B cell (primary cell): Measurements from ENCODE around the gene BTLA. TPM values are rescaled to one million over a fixed set of nuclear protein-coding genes. Genes with fewer than 3 reads are reported as not detected.

Experiments
- ATAC-seq: fragments of 200-7000 bp; cut with Tn5 transposase; one replicate; pipeline ENCODE4 v1.10.0; 2021; ENCODE audit warnings: low read depth, mild to moderate bottlenecking, moderate number of reproducible peaks, moderate library complexity
- CTCF ChIA-PET: fragments of 350-600 bp; sonication (Branson Sonifier 250); formaldehyde crosslinking; loops from one replicate; lab custom pipeline; 2021; ENCODE audit warnings: antibody characterized with exemption, inconsistent platforms; lab: Charles Lee
- POLR2A ChIA-PET: fragments of 350-600 bp; sonication (Branson Sonifier 250); formaldehyde crosslinking; loops from one replicate; lab custom pipeline; 2021; ENCODE audit warnings: antibody characterized with exemption; lab: Charles Lee
- DNase-seq: peaks from one replicate; pipeline ENCODE4 v3.0.0; 2013
- H2AFZ ChIP-seq: 2 replicates; pipeline ENCODE4 v1.6.1; 2012; ENCODE audit warnings: mild to moderate bottlenecking, low read depth, low read length; ENCODE audit not compliant: insufficient read depth, poor library complexity, severe bottlenecking
- H3K27ac ChIP-seq, 2 donors: 1 replicate in 1 of 2; 2 replicates in 1 of 2; pipeline ENCODE4 v1.5.1; 2012 to 2013; ENCODE audit warnings: low read length in 2 of 2, mild to moderate bottlenecking in 2 of 2, moderate library complexity in 1 of 2
- H3K27me3 ChIP-seq, 4 experiments: fragments of 200-600 bp in 1 of 4; sonication (generic) in 1 of 4; replicated peaks in 1 of 4; 1 replicate in 2 of 4; 2 replicates in 2 of 4; pipeline versions ENCODE4 v1.6.1 to v1.7.0; 2013 to 2016; ENCODE audit warnings: low read length in 3 of 4, mild to moderate bottlenecking in 2 of 4, mixed read lengths in 1 of 4, moderate library complexity in 1 of 4; ENCODE audit not compliant: insufficient read depth in 4 of 4, control insufficient read depth in 3 of 4; ENCODE audit errors: control extremely low read depth in 1 of 4
- H3K36me3 ChIP-seq, 2 experiments: replicated peaks in 1 of 2; 1 replicate in 1 of 2; 2 replicates in 1 of 2; pipeline versions ENCODE4 v1.6.1 to v1.7.1; 2013; ENCODE audit warnings: low read length in 1 of 2; ENCODE audit not compliant: insufficient read depth in 2 of 2, control insufficient read depth in 1 of 2; ENCODE audit errors: control extremely low read depth in 1 of 2, extremely low read depth in 1 of 2
- H3K4me1 ChIP-seq, 2 donors: fragments of 200-600 bp in 1 of 2; sonication (generic) in 1 of 2; 1 replicate in 1 of 2; 2 replicates in 1 of 2; pipeline versions ENCODE4 v1.5.1 to v1.6.1; 2013 to 2017; ENCODE audit warnings: low read length in 2 of 2; ENCODE audit not compliant: control insufficient read depth in 2 of 2, insufficient read depth in 2 of 2
- H3K4me2 ChIP-seq: replicated peaks from 2 replicates; pipeline ENCODE3; 2012; ENCODE audit warnings: mild to moderate bottlenecking, low read depth, low read length; ENCODE audit not compliant: poor library complexity, severe bottlenecking
- H3K4me3 ChIP-seq, 5 experiments: fragments of 200-600 bp in 1 of 5; sonication (generic) in 1 of 5; 1 replicate in 3 of 5; 2 replicates in 2 of 5; pipeline versions ENCODE4 v1.5.1 to v1.7.0; 2011 to 2016; ENCODE audit warnings: low read length in 4 of 5, mild to moderate bottlenecking in 4 of 5, low read depth in 2 of 5, control low read depth in 1 of 5, moderate library complexity in 1 of 5; ENCODE audit not compliant: insufficient read depth in 1 of 5; ENCODE audit errors: control extremely low read depth in 1 of 5, extremely low read depth in 1 of 5
- H3K79me2 ChIP-seq: fragments of 200-600 bp; sonication (generic); one replicate; pipeline ENCODE4 v1.6.0; 2016; ENCODE audit warnings: low read length; ENCODE audit not compliant: control insufficient read depth, insufficient read depth
- H3K9ac ChIP-seq: fragments of 200-600 bp; sonication (generic); 2 replicates; pipeline ENCODE4 v1.6.1; 2017; ENCODE audit warnings: mild to moderate bottlenecking, low read length, moderate library complexity
- H3K9me3 ChIP-seq, 3 donors: one replicate each; pipeline versions ENCODE4 v1.6.1 to v1.7.1; 2013; ENCODE audit warnings: low read length in 2 of 3; ENCODE audit not compliant: control insufficient read depth in 2 of 3, insufficient read depth in 1 of 3; ENCODE audit errors: control extremely low read depth in 1 of 3
- H4K20me1 ChIP-seq: 2 replicates; pipeline ENCODE4 v1.6.0; 2012; ENCODE audit warnings: mild to moderate bottlenecking, low read length; ENCODE audit not compliant: insufficient read depth, control insufficient read depth, poor library complexity, severe bottlenecking
- H3K27ac Mint-ChIP-seq: one replicate; pipeline ENCODE4 v1.8.0; 2021; ENCODE audit warnings: mixed read lengths
- H3K27me3 Mint-ChIP-seq: one replicate; pipeline ENCODE4 v1.8.0; 2021; ENCODE audit warnings: mixed read lengths
- H3K4me1 Mint-ChIP-seq: one replicate; pipeline ENCODE4 v1.8.0; 2021; ENCODE audit warnings: mixed read lengths
- H3K4me3 Mint-ChIP-seq: one replicate; pipeline ENCODE4 v1.8.0; 2021; ENCODE audit warnings: mixed read lengths
- H3K9me3 Mint-ChIP-seq: one replicate; pipeline ENCODE4 v1.8.0; 2022; ENCODE audit warnings: mixed read lengths; ENCODE audit not compliant: insufficient read depth
- CTCF ChIP-seq: fragments of 200-600 bp; IDR thresholded peaks from one replicate; pipeline ENCODE4 v1.8.0; 2022; ENCODE audit warnings: antibody characterized with exemption, mild to moderate bottlenecking
- EZH2 ChIP-seq: IDR thresholded peaks from 2 replicates; pipeline ENCODE4 v1.6.1; 2012; ENCODE audit warnings: borderline replicate concordance, low read depth, mild to moderate bottlenecking, moderate library complexity, low read length; ENCODE audit not compliant: insufficient read depth, poor library complexity, severe bottlenecking
- WGBS: methylation state at CpG from one replicate; pipeline ENCODE4 v1.1.5; 2013; ENCODE audit warnings: missing lambda C conversion rate; ENCODE audit not compliant: insufficient coverage; 5-methylcytosine and 5-hydroxymethylcytosine counted together
- intact Hi-C: fragments of 100-400 bp; cut with micrococcal nuclease; formaldehyde crosslinking; loops from one replicate; pipeline ENCODE4 v1.10.0; 2022
- polyA plus RNA-seq: library from polyadenylated mRNA; depleted of rRNA; stranded (reverse); fragments of >200 nt; gene quantifications from 2 replicates; pipeline ENCODE4 v1.2.3, GENCODE V29; 2012
- total RNA-seq, 2 donors: library from RNA; stranded (reverse); fragments of 120-200 nt in 1 of 2; gene quantifications; 1 replicate in 1 of 2; 2 replicates in 1 of 2; pipeline versions ENCODE4 v1.2.3 to v1.2.4, GENCODE V29; 2013 to 2022

The BTLA gene
- total and polyA plus RNA-seq, 2 donors (not counting 1 experiment from before 2014, with no cell fraction given) = 75.7 to 101 TPM

DNA sequence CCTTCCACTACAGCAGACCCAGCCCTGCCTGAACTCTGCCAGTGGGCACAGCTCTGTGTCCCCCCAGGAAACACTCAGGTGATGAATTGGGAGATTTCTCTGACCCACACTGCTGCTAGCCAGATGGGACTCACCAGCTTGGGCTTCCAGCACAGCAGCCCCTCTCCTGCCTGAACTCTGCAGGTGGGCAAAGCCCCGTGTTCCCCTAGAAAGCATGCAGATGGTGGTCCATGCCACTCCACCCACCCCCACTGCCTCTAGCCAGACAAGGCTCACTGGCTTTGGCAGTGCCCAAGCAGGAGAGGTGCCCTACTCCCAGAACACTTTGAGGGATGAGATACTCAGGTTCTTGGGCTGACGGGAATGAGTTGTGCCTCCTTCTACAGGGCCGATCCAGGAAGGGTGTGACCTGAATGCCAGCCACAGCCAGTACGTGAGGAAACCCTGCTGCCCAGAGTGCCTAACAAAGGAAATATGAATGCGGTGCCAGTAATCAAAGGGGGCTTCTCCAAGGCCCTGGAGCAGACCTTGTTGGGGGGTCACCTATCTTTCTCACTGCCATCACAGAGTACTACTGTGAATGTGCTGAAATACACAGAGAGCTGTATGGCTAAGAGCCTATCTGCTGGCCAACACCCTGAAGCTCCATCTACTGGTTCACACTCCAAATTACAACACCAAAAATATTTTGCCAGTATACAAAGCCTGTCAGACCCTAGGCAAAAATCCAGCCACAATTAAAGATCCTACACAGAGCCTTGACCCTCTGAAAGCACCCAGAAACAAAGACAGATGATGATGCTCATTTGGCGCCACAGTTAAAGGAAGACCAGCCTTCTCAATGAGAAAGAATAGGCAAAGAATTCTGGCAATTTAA lies 61.9 kb downstream of the BTLA start:
- ChIA-PET POLR2A (interaction anchor here (0.7 to 1.2 kb wide), 2 partner anchors 62 to 104 kb away, joined by 3 read pairs; partner anchors contain the start of gene BTLA), CTCF (interaction anchor here (0.9 to 3.7 kb wide), 11 partner anchors 10 to 326 kb away, joined by 3 to 18 read pairs (median 4); partner anchors contain the start of genes BTLA and SLC9C1)
- intact Hi-C loops = loop anchor here (1.0 kb wide), 1 partner anchor 110 kb away; no protein-coding TSS in a partner anchor
- H3K9me3 Mint-ChIP-seq = peaks cover 12% of the 10 kb centered on the region
- H3K27me3 Mint-ChIP-seq = no peaks in the 10 kb centered on the region
- Histone ChIP-seq H3K36me3 (peaks cover 0 to 4% of the 10 kb centered on the region in 2 experiments), H3K4me3 (no peak overlapping the region), H3K4me2 (peak overlapping the region; percentile 7), H3K27ac (no peak overlapping the region), H3K9ac (no peak overlapping the region), H3K9me3 (peaks cover 0 to 20% (median 6%) of the 10 kb centered on the region in 3 donors), H3K27me3 (no peaks in the 10 kb centered on the region), H3K79me2 (peaks cover 58% of the 10 kb centered on the region), H2AFZ (peak overlapping the region; percentile 7), H4K20me1 (no peaks in the 10 kb centered on the region), H3K4me1 (peaks cover 12 to 14% of the 10 kb centered on the region in 2 donors)
- H3K4me1 Mint-ChIP-seq = peaks cover 56% of the 10 kb centered on the region
- WGBS = 94% methylated on average over 4 of the region's 6 CpGs
- peak; percentile 36 for DNase-seq
- H3K27ac Mint-ChIP-seq = no peak overlapping the region
- peak overlapping the region; percentile 5 for H3K4me3 Mint-ChIP-seq
- ATAC-seq = peak; percentile 66
- TF ChIP-seq EZH2 (no peak), CTCF (no peak)

DNA sequence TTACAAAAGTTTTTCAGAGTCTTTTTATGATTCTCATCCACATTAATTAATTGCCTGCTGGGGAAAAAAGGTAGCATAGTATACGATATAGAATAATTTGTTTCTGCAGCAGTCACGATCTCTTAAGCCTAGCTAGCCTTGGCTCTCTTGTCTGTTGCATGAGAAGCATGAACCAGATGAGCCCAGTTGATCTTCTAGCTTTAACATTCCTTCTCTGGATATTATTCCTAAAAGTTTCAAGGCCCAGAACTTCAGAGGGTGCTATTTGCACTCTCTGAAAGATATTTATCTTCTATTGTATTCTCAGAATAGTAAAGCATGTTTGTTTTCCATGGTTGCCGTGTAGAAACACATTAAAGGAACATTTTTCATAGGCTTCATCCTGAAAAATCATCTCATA lies 69.3 kb downstream of the BTLA start:
- no peak overlapping the region for H3K4me3 ChIP-seq
- DNase-seq (no peak), ATAC-seq (no peak)
- H3K36me3 ChIP-seq = no peaks in the 10 kb centered on the region
- H3K9me3 ChIP-seq = no peaks in the 10 kb centered on the region
- H3K27me3 ChIP-seq = no peaks in the 10 kb centered on the region
- H3K9me3 Mint-ChIP-seq = peaks cover 4% of the 10 kb centered on the region
- no peak overlapping the region for H2AFZ ChIP-seq
- H3K4me3 Mint-ChIP-seq = no peak overlapping the region
- ChIA-PET CTCF (no interaction called here), POLR2A (no interaction called here)
- H3K4me2 ChIP-seq = no peak overlapping the region
- H3K27ac Mint-ChIP-seq = no peak overlapping the region
- H3K4me1 ChIP-seq = peaks cover 14 to 17% of the 10 kb centered on the region in 2 donors
- TF ChIP-seq CTCF (no peak), EZH2 (no peak)
- H3K4me1 Mint-ChIP-seq = peaks cover 30% of the 10 kb centered on the region
- H3K27ac ChIP-seq = no peak overlapping the region
- 100% methylated on average over 1 of the region's 3 CpGs for WGBS
- no peaks in the 10 kb centered on the region for H3K79me2 ChIP-seq
- H3K9ac ChIP-seq = no peak overlapping the region
- intact Hi-C loops = loop anchor here (5.0 kb wide), 1 partner anchor 32 kb away; no protein-coding TSS in a partner anchor
- H3K27me3 Mint-ChIP-seq = no peaks in the 10 kb centered on the region
- H4K20me1 ChIP-seq = no peaks in the 10 kb centered on the region
